Activated CD8-positive, alpha-beta memory T cell treated with anti-CD3 and anti-CD28 coated beads, Interleukin-2, amount 10 ng/mL, durations not matched to agents 7 days and 5 days (primary cell): ENCODE data around the gene LRP1B. TPM values are rescaled to one million over a fixed set of nuclear protein-coding genes. Genes with fewer than 3 reads are reported as not detected.

ENCODE experiments used
- ATAC-seq: fragments of 150-1000 bp; cut with Tn5 transposase; one replicate; pipeline ENCODE4 v1.10.0; 2021; ENCODE audit warnings: moderate library complexity
- CTCF ChIA-PET: fragments of 350-600 bp; sonication (Branson Sonifier 250); formaldehyde crosslinking; loops from one replicate; lab custom pipeline; 2021; ENCODE audit warnings: antibody characterized with exemption; lab: Charles Lee
- DNase-seq: peaks from one replicate; pipeline ENCODE4 v3.0.0-alpha.2; 2020
- H3K27ac Mint-ChIP-seq: one replicate; pipeline ENCODE4 v1.8.0; 2021; ENCODE audit warnings: mild to moderate bottlenecking, mixed read lengths
- H3K27me3 Mint-ChIP-seq: one replicate; pipeline ENCODE4 v1.8.0; 2021; ENCODE audit warnings: mixed read lengths
- H3K36me3 Mint-ChIP-seq: one replicate; pipeline ENCODE4 v1.8.0; 2021; ENCODE audit warnings: mild to moderate bottlenecking, mixed read lengths
- H3K4me1 Mint-ChIP-seq: one replicate; pipeline ENCODE4 v1.8.0; 2021; ENCODE audit warnings: mixed read lengths
- H3K4me3 Mint-ChIP-seq: one replicate; pipeline ENCODE4 v1.8.0; 2021; ENCODE audit warnings: mild to moderate bottlenecking, moderate library complexity, mixed read lengths
- H3K9me3 Mint-ChIP-seq: one replicate; pipeline ENCODE4 v1.8.0; 2022; ENCODE audit warnings: low read depth, mixed read lengths
- total RNA-seq, 2 experiments: library from RNA; stranded (reverse); gene quantifications; one replicate each; pipeline ENCODE4 v1.2.3, GENCODE V29; 2021

LRP1B gene
- total RNA-seq, 2 experiments from 2014 or later = not detected

DNA sequence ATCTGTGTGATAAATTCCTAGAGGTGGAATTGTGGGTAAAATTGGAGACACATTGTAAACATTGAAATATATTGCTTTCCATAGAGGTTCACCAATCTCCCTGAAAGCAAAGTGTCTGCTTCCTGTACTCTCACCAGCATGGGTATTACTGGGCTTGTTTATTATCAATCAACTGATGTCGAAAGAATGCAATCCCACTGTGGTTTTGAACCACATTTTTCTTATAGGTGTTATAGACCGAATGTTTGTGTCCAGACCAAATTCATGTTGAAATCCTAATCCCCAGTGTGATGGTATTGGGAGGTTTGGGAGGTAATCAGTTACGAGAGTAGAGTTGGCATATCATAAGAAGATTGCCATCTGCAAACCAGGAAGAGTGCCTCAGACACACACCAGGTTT lies 1212.4 kb downstream of the LRP1B start:
- Mint-ChIP-seq H3K4me3 (no peak overlapping the region), H3K27ac (no peak overlapping the region), H3K27me3 (no peaks in the 10 kb centered on the region), H3K4me1 (no peaks in the 10 kb centered on the region), H3K9me3 (peaks cover 15% of the 10 kb centered on the region), H3K36me3 (no peaks in the 10 kb centered on the region)
- no peak for DNase-seq
- ATAC-seq = no peak
- CTCF ChIA-PET = no interaction called here

DNA sequence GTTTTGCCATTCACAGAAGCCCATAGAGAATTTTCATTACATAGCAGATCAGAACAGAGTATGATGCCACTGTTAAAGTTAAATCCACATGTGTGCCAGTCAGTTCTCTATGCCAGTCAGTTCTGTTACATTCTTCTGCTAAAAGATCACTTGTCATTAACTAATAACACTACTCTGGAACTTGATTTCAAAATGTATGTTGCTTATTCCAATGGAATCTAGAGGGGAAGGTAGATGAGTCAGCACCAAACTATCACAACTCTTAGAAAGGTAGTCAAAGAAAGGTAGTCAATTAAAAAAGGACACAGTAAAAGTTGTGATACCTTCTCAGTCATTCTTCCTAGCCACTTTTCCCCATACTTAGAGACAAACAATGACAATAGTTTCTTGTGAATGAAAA lies 1214.4 kb downstream of the LRP1B start:
- H3K27ac Mint-ChIP-seq = no peak overlapping the region
- CTCF ChIA-PET = no interaction called here
- no peaks in the 10 kb centered on the region for H3K27me3 Mint-ChIP-seq
- DNase-seq (no peak), ATAC-seq (no peak)
- no peaks in the 10 kb centered on the region for H3K4me1 Mint-ChIP-seq
- no peak overlapping the region for H3K4me3 Mint-ChIP-seq
- peaks cover 10% of the 10 kb centered on the region for H3K9me3 Mint-ChIP-seq
- no peaks in the 10 kb centered on the region for H3K36me3 Mint-ChIP-seq

DNA sequence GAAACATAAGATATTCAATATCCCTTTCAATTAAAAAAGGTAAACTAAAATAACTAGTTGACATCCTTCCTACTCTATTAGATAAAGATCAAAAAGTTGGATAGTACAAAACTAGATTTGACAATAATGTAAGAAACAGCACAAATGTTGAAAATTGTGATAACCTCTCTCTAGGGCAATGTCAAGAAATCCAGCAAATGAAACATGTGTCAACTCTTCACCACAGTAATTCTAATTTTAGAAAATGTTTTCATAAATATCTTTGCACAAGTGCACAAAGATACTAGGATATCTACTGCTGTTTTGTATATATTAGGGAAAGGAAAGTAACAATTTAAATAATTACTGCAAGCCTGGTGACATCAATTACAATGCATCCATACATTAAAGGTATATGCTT lies 1220.1 kb downstream of the LRP1B start:
- H3K27me3 Mint-ChIP-seq = no peaks in the 10 kb centered on the region
- H3K4me1 Mint-ChIP-seq = no peaks in the 10 kb centered on the region
- CTCF ChIA-PET = no interaction called here
- peaks cover 7% of the 10 kb centered on the region for H3K9me3 Mint-ChIP-seq
- H3K4me3 Mint-ChIP-seq = no peak overlapping the region
- H3K27ac Mint-ChIP-seq = no peak overlapping the region
- DNase-seq = no peak
- no peaks in the 10 kb centered on the region for H3K36me3 Mint-ChIP-seq
- ATAC-seq = no peak

DNA sequence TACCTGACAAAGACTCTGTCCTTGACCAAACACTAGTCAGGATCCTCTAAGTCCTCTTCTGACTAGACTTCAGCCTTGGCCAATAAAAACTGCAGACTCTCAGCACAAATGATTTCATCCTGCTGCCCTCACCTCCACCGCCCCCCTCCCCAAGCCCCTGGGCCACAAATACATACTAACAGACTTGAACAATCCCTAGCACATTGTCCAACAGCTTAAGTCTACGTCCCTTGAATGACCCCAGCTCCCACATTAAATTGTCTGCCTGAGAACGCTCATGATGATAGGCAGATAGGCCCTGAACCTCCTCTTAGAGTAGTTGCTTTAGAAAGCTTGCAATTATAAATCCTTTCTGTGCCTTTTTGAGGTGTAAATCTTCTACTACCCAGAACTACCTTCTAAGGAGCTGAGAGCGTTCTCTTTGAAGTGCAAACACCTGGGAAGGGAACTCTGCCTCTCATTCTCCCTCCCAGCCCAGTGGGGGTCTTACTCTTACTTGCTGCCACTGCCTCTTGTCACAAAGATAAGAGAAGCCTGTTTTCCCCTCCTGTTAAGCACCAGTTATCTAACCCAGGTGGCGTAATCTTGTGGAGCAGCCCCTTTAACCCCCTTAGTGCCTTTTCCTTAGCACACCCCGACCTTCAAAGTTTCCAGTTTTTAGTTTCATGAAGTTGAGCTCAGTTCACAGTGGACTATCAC lies 1225.6 kb downstream of the LRP1B start:
- peaks cover 4% of the 10 kb centered on the region for H3K9me3 Mint-ChIP-seq
- no peaks in the 10 kb centered on the region for H3K36me3 Mint-ChIP-seq
- H3K27me3 Mint-ChIP-seq = no peaks in the 10 kb centered on the region
- no peak for ATAC-seq
- no peaks in the 10 kb centered on the region for H3K4me1 Mint-ChIP-seq
- H3K4me3 Mint-ChIP-seq = no peak overlapping the region
- DNase-seq = no peak
- CTCF ChIA-PET = no interaction called here
- no peak overlapping the region for H3K27ac Mint-ChIP-seq

DNA sequence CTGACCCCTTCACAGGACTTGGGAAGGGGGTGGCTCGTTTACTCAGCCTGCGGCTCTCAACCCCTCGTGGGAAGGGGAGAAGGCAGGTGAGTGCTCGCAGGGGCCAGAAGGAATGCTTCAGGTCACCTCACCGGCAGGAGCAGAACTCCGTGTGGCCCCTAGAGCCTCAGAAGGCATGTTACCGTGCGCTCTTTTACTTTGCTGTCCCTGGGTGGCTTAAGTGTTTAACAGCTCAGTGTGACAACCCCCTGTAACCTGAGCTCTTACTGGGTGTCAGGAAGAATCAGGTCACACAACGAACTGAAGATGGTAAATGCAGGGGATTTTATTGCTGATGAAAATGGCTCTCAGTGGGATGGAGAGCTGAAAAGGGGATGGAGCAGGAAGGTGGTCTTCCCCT lies 1235.4 kb downstream of the LRP1B start:
- no peaks in the 10 kb centered on the region for H3K4me1 Mint-ChIP-seq
- CTCF ChIA-PET = no interaction called here
- H3K9me3 Mint-ChIP-seq = peaks cover 15% of the 10 kb centered on the region
- H3K36me3 Mint-ChIP-seq = no peaks in the 10 kb centered on the region
- no peak overlapping the region for H3K4me3 Mint-ChIP-seq
- DNase-seq = no peak
- no peak for ATAC-seq
- H3K27ac Mint-ChIP-seq = no peak overlapping the region
- H3K27me3 Mint-ChIP-seq = no peaks in the 10 kb centered on the region

DNA sequence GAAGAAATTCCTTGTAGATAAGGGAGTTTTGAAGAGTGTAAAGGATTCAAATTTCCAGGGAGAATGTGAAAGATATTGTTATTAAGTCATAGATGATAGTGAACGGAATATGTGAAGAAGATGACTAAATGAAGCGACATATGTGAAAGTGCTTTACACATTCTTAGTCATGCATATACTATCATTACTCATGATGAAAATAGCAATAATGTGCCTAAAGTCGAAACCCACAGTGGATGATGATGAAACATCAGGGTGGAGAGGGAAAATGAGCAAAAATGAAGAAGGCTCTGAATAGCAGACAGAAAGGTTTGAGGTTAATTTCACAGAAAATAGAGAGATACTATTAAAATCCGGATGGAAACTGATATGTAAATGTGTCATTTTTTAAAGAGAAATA lies 1237.1 kb downstream of the LRP1B start:
- no peak for ATAC-seq
- CTCF ChIA-PET = no interaction called here

DNA sequence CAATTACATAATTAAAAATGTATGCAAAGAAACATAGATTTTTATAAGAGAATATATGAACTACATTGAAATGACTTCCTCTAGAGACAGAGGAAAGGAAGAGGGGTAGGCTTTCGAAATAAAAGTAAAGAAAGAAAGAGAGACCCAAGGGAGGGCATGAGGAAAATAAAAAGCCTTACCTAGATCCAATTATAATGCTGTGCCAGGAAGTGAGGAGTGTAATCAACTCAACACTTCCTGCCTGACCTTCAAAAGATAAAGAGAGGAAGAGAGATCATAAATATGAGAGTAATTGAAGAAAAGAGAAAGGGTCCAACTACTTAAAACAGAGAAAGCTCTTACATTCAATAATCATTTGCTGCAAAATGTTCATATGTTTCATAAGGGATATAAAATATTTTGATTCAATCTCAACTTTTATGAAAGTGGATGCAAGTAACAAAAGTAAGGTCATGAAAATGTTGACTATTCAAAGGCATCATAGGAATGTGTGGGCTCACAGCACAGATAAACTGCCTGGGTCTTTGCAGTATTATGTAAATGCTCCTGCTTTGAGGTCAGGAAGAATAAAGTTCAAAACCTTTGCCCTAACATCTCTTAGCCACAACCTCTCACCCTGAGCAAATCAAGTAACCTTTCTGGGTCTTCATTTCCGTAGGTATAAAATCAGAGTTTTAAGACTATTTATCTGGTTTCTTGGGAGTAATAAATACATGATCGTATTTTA lies 1237.7 kb downstream of the LRP1B start:
- Mint-ChIP-seq H3K4me1 (no peaks in the 10 kb centered on the region), H3K4me3 (no peak overlapping the region), H3K27me3 (no peaks in the 10 kb centered on the region), H3K27ac (no peak overlapping the region), H3K9me3 (peaks cover 12% of the 10 kb centered on the region), H3K36me3 (no peaks in the 10 kb centered on the region)
- DNase-seq (no peak), ATAC-seq (no peak)
- CTCF ChIA-PET = no interaction called here

More for the DNA sequence above, 1237.1 kb downstream of the LRP1B start:
- DNase-seq = no peak
- peaks cover 15% of the 10 kb centered on the region for H3K9me3 Mint-ChIP-seq
- H3K4me3 Mint-ChIP-seq = no peak overlapping the region
- no peaks in the 10 kb centered on the region for H3K27me3 Mint-ChIP-seq
- no peaks in the 10 kb centered on the region for H3K4me1 Mint-ChIP-seq
- H3K36me3 Mint-ChIP-seq = no peaks in the 10 kb centered on the region
- no peak overlapping the region for H3K27ac Mint-ChIP-seq

DNA sequence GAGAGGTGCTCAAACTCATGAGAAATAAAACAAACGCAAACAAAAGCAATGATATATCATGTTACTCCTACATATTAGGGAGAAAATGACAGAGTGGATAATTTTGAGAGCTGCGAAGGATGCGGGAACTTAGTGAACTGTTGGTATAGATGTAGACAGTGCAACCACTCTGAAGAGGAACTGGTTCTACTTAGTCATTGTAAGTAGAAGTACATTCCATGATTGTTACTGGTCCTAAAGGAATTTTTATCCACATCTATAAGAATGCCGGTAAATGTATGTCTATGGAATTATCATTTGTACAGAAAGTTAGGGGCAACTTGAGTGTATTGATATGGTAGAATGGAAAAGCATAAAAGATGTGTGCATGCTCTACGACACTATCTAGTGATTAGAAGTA lies 1238.4 kb downstream of the LRP1B start:
- Mint-ChIP-seq H3K27ac (no peak overlapping the region), H3K4me1 (no peaks in the 10 kb centered on the region), H3K4me3 (no peak overlapping the region), H3K27me3 (no peaks in the 10 kb centered on the region), H3K9me3 (peaks cover 12% of the 10 kb centered on the region), H3K36me3 (no peaks in the 10 kb centered on the region)
- CTCF ChIA-PET = no interaction called here
- ATAC-seq (no peak), DNase-seq (no peak)

DNA sequence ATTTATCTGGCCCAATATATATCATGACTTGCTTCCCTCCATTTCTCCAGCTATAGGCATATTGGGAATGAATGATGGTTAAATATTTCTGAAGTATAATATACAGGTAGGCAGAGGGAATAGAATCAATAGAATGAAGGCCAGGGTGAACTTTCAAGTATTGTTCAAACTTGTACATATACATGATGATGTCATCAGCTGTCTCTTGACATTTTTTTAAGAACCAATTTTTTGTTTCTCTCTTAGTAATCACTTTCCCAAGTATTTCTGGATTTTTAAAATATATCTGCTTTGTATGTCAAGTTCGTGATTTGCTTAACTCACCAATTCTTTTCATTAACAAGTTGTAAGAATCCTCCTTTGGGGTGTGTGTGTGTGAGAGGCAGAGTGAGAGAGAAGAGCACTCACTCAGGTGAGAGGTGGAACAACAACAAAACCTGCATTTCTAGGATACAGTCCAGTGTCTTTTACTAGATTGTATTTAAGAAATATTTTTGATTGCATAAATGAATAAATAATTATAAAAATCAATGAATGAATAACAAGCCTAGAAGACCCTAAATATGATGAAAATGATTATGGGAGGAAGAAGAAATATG lies 1239.1 kb downstream of the LRP1B start:
- Mint-ChIP-seq H3K27me3 (no peaks in the 10 kb centered on the region), H3K4me1 (no peaks in the 10 kb centered on the region), H3K27ac (no peak overlapping the region), H3K9me3 (peaks cover 12% of the 10 kb centered on the region), H3K36me3 (no peaks in the 10 kb centered on the region), H3K4me3 (no peak overlapping the region)
- CTCF ChIA-PET = no interaction called here
- ATAC-seq = no peak
- DNase-seq = no peak

DNA sequence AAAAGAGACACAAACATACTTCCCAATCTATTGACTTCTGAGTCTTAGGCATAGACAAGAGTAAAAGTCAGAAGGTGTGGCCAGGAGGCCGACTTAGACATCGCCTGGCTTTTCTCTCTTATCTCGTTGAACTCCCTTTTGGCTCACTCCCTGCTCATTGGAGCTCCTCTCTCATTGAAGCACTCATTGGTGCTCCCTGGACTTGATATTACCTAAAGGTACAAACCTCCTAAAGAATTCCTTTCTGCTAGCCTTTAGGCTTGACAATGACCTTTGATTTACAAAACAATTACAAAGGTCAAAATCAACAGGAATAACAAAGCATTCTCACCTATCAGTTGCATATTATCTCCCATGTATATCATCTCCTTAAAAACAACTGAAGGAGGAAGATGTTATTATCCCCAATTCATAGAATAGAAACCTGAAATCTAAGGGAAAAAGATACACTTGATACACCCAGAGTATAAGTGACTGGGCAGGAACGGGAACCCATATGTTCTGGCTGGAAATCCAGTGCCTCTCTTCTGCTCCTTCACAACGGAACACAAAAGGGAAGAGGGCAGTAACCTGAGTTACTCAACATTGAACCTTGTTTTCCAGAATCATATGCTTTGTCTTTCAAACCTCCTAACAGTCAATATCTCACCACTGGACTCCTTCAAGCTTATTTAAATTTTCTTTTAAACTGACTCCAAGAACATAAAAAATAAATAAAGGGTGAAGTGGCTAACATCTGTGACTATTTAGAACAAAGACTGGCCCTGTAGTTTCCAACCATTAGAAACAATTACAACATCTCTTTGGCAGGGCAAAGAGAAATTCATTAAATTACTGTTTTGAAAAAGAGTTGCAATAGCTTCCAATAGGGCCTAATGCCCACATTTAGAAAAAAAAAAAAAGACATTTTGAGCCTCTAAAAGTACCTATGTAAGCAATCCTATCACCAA lies 1247.9 kb downstream of the LRP1B start:
- no peak for ATAC-seq
- H3K4me1 Mint-ChIP-seq = no peaks in the 10 kb centered on the region
- no peak overlapping the region for H3K4me3 Mint-ChIP-seq
- H3K27me3 Mint-ChIP-seq = no peaks in the 10 kb centered on the region
- H3K36me3 Mint-ChIP-seq = no peaks in the 10 kb centered on the region
- CTCF ChIA-PET = no interaction called here
- DNase-seq = no peak
- H3K27ac Mint-ChIP-seq = no peak overlapping the region
- no peaks in the 10 kb centered on the region for H3K9me3 Mint-ChIP-seq

DNA sequence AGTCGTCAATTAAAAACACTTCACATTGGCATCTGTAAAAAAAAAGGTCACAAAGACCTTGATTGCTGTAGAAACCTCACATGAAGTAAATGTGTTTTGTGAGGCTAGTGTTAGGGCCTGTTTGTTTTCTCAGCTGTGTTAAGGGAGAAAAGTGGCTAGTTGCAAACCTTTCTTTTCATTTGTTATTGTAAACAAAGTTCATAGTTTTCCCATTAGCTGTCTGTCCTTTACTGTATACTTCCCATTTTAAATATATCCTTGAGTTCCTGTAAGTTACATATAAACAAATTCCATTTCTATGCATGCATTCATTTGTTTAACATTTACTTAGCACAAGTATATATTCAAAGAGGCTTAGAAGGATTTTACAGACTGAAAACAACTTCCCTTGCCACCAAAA lies 1250.2 kb downstream of the LRP1B start:
- H3K9me3 Mint-ChIP-seq = peaks cover 3% of the 10 kb centered on the region
- H3K36me3 Mint-ChIP-seq = no peaks in the 10 kb centered on the region
- CTCF ChIA-PET = no interaction called here
- no peak for ATAC-seq
- H3K4me3 Mint-ChIP-seq = no peak overlapping the region
- no peaks in the 10 kb centered on the region for H3K4me1 Mint-ChIP-seq
- no peak overlapping the region for H3K27ac Mint-ChIP-seq
- H3K27me3 Mint-ChIP-seq = no peaks in the 10 kb centered on the region
- DNase-seq = no peak

DNA sequence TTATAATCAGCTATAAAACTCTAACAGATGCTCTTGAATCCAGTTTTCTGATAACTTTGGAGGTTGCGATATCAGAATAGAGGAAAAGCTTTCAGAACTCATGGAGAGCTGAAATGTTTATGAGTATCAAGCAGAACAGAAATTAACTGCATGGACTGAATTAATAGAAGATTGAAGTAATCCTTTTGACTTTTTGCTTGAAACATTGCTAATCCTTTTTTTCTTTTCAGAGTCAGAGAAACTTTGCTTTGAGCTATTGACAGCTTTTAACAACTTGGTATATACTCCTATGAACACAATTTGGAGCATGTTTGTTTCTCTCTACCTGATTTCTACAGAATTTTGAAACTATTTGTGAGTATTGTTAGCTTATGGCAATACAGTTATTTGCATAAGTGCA lies 1254.8 kb downstream of the LRP1B start:
- Mint-ChIP-seq H3K4me3 (no peak overlapping the region), H3K4me1 (no peaks in the 10 kb centered on the region), H3K27me3 (no peaks in the 10 kb centered on the region), H3K9me3 (peaks cover 3% of the 10 kb centered on the region), H3K36me3 (no peaks in the 10 kb centered on the region), H3K27ac (no peak overlapping the region)
- no peak for ATAC-seq
- CTCF ChIA-PET = no interaction called here
- DNase-seq = no peak

DNA sequence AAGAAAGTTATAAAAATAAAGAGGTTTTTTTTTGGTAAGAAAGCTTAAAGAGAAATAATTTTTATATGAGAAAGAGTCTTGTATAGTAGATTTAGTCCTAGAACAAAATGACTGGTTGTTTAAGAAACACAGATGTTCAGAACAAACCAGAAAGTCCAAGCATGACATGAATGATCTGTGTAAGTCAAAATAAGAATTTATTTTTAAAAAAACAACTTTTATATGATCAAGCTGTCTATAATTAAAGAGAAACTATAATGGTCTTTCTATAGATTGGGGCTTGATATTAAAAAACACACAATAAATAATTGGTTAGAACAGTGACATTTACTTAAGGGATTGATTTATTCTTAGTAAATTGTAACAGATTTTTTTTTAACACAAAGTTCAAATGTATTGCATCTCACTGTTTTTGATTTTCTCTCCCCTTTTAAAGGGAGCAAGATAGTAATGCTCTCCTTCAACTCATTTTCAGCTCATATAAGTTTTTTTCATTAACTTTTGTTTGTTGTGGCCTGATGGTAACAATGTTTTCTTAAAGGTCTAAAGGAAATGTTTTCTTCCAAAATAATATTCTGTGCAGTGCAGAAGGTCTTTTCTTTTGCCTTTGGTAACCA lies 1256.8 kb downstream of the LRP1B start:
- no peak overlapping the region for H3K4me3 Mint-ChIP-seq
- CTCF ChIA-PET = no interaction called here
- H3K27me3 Mint-ChIP-seq = no peaks in the 10 kb centered on the region
- peaks cover 6% of the 10 kb centered on the region for H3K9me3 Mint-ChIP-seq
- H3K36me3 Mint-ChIP-seq = no peaks in the 10 kb centered on the region
- H3K27ac Mint-ChIP-seq = no peak overlapping the region
- DNase-seq (no peak), ATAC-seq (no peak)
- no peaks in the 10 kb centered on the region for H3K4me1 Mint-ChIP-seq
